ENCODE measurements around the gene SLC2A9.

Gene SLC2A9

GRCh38 chr4:10058371-10058770 lies 37.1 kb upstream of the SLC2A9 start:
- H4K20me1 ChIP-seq (ENCODE audit: insufficient read depth, low read length, poor library complexity, severe bottlenecking), result no peaks in the 10 kb centered on the region
- TF ChIP-seq CTCF (conservative IDR thresholded peaks at IDR 0.05; ENCODE audit: low read length) (no peak), EZH2phosphoT487 (IDR thresholded peaks at IDR 0.05; ENCODE audit: borderline replicate concordance) (no peak)
- no peaks in the 10 kb centered on the region for H3K79me2 ChIP-seq (ENCODE audit: insufficient read depth, low read length)
- no peaks in the 10 kb centered on the region for H3K9me2 ChIP-seq (replicated peaks; ENCODE audit: low read depth, low read length)
- no peak overlapping the region for H2AFZ ChIP-seq (ENCODE audit: low read length)
- H3F3A ChIP-seq (ENCODE audit: low read depth), result no peaks in the 10 kb centered on the region
- H3K4me1 ChIP-seq (ENCODE audit: insufficient read depth, low read length, poor library complexity, severe bottlenecking), result no peaks in the 10 kb centered on the region
- H3K4me2 ChIP-seq (ENCODE audit: low read depth, low read length, poor library complexity, severe bottlenecking), result no peak overlapping the region
- no peak overlapping the region for H3K4me3 ChIP-seq (ENCODE audit: low read length, poor library complexity, severe bottlenecking)
- no peaks in the 10 kb centered on the region for H3K27me3 ChIP-seq (ENCODE audit: insufficient read depth, low read length, poor library complexity, severe bottlenecking)
- no peaks in the 10 kb centered on the region for H3K9me3 ChIP-seq (ENCODE audit: insufficient read depth, low read depth, low read length)
- H3K36me3 ChIP-seq (ENCODE audit: insufficient read depth, low read length), result no peaks in the 10 kb centered on the region
- no peak overlapping the region for H3K9ac ChIP-seq (ENCODE audit: low read depth, low read length, poor library complexity, severe bottlenecking)

- no peak for TF ChIP-seq EZH2phosphoT487 (IDR thresholded peaks at IDR 0.05; ENCODE audit: borderline replicate concordance)
- TF ChIP-seq CTCF (conservative IDR thresholded peaks at IDR 0.05; ENCODE audit: low read length), result no peak
- no peaks in the 10 kb centered on the region for H3F3A ChIP-seq (ENCODE audit: low read depth)
- H3K36me3 ChIP-seq (ENCODE audit: insufficient read depth, low read length), result no peaks in the 10 kb centered on the region
- no peaks in the 10 kb centered on the region for H3K79me2 ChIP-seq (ENCODE audit: insufficient read depth, low read length)
- H3K9me2 ChIP-seq (replicated peaks; ENCODE audit: low read depth, low read length), result no peaks in the 10 kb centered on the region
- no peaks in the 10 kb centered on the region for H4K20me1 ChIP-seq (ENCODE audit: insufficient read depth, low read length, poor library complexity, severe bottlenecking)
- no peaks in the 10 kb centered on the region for H3K4me1 ChIP-seq (ENCODE audit: insufficient read depth, low read length, poor library complexity, severe bottlenecking)
- H3K4me2 ChIP-seq (ENCODE audit: low read depth, low read length, poor library complexity, severe bottlenecking), result no peak overlapping the region
- no peak overlapping the region for H3K4me3 ChIP-seq (ENCODE audit: low read length, poor library complexity, severe bottlenecking)
- H3K9ac ChIP-seq (ENCODE audit: low read depth, low read length, poor library complexity, severe bottlenecking), result no peak overlapping the region
- H3K27me3 ChIP-seq (ENCODE audit: insufficient read depth, low read length, poor library complexity, severe bottlenecking), result no peaks in the 10 kb centered on the region
- H2AFZ ChIP-seq (ENCODE audit: low read length), result no peak overlapping the region
- H3K9me3 ChIP-seq (ENCODE audit: insufficient read depth, low read depth, low read length), result no peaks in the 10 kb centered on the region
These were observed 35.7 kb upstream of the SLC2A9 start for GRCh38 chr4:10057023-10057395.

GRCh38 chr4:10056334-10057022 lies 35.2 kb upstream of the SLC2A9 start:
- no peaks in the 10 kb centered on the region for H3K36me3 ChIP-seq (ENCODE audit: insufficient read depth, low read length)
- TF ChIP-seq EZH2phosphoT487 (IDR thresholded peaks at IDR 0.05; ENCODE audit: borderline replicate concordance) (no peak), CTCF (conservative IDR thresholded peaks at IDR 0.05; ENCODE audit: low read length) (no peak)
- H3K27me3 ChIP-seq (ENCODE audit: insufficient read depth, low read length, poor library complexity, severe bottlenecking), result no peaks in the 10 kb centered on the region
- no peak overlapping the region for H3K9ac ChIP-seq (ENCODE audit: low read depth, low read length, poor library complexity, severe bottlenecking)
- H2AFZ ChIP-seq (ENCODE audit: low read length), result no peak overlapping the region
- no peaks in the 10 kb centered on the region for H4K20me1 ChIP-seq (ENCODE audit: insufficient read depth, low read length, poor library complexity, severe bottlenecking)
- no peak overlapping the region for H3K4me2 ChIP-seq (ENCODE audit: low read depth, low read length, poor library complexity, severe bottlenecking)
- H3K9me2 ChIP-seq (replicated peaks; ENCODE audit: low read depth, low read length), result no peaks in the 10 kb centered on the region
- H3K9me3 ChIP-seq (ENCODE audit: insufficient read depth, low read depth, low read length), result no peaks in the 10 kb centered on the region
- H3K4me1 ChIP-seq (ENCODE audit: insufficient read depth, low read length, poor library complexity, severe bottlenecking), result no peaks in the 10 kb centered on the region
- no peaks in the 10 kb centered on the region for H3K79me2 ChIP-seq (ENCODE audit: insufficient read depth, low read length)
- no peaks in the 10 kb centered on the region for H3F3A ChIP-seq (ENCODE audit: low read depth)
- no peak overlapping the region for H3K4me3 ChIP-seq (ENCODE audit: low read length, poor library complexity, severe bottlenecking)

Data from Loucy (cell line).